LNCAP (cell line): ENCODE data around the gene OR5AK2.

Experiments used
- TF ChIP-seq, protein P1 (sequence below): fragments of 450-650 bp; IDR thresholded peaks from 2 replicates; pipeline ENCODE4 v1.5.1; 2017; ENCODE audit warnings: mild to moderate bottlenecking

The OR5AK2 gene, protein sequence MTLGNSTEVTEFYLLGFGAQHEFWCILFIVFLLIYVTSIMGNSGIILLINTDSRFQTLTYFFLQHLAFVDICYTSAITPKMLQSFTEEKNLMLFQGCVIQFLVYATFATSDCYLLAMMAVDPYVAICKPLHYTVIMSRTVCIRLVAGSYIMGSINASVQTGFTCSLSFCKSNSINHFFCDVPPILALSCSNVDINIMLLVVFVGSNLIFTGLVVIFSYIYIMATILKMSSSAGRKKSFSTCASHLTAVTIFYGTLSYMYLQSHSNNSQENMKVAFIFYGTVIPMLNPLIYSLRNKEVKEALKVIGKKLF

DNA sequence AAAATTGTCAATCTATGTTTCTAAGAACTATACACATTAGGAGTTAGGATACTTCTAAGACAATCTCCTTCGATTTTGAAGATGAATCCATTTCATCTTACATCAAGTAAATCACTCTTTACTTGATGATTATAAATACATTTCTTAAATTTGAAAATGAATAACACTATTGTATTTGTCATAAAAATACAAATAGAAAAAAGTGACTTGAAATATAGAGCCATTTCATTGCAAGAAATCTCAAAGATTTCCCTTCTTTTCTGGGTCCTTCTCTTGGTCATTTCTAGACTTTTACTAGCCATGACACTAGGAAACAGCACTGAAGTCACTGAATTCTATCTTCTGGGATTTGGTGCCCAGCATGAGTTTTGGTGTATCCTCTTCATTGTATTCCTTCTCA lies at the start of gene OR5AK2:
Gene OR5AK2, plus strand, starts transcription at position 301 of the 400 bp plus-strand sequence. Its CDS starts 0 bp downstream, at position 301.
- TF ChIP-seq, protein P1, sequence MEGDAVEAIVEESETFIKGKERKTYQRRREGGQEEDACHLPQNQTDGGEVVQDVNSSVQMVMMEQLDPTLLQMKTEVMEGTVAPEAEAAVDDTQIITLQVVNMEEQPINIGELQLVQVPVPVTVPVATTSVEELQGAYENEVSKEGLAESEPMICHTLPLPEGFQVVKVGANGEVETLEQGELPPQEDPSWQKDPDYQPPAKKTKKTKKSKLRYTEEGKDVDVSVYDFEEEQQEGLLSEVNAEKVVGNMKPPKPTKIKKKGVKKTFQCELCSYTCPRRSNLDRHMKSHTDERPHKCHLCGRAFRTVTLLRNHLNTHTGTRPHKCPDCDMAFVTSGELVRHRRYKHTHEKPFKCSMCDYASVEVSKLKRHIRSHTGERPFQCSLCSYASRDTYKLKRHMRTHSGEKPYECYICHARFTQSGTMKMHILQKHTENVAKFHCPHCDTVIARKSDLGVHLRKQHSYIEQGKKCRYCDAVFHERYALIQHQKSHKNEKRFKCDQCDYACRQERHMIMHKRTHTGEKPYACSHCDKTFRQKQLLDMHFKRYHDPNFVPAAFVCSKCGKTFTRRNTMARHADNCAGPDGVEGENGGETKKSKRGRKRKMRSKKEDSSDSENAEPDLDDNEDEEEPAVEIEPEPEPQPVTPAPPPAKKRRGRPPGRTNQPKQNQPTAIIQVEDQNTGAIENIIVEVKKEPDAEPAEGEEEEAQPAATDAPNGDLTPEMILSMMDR, result no peak

DNA sequence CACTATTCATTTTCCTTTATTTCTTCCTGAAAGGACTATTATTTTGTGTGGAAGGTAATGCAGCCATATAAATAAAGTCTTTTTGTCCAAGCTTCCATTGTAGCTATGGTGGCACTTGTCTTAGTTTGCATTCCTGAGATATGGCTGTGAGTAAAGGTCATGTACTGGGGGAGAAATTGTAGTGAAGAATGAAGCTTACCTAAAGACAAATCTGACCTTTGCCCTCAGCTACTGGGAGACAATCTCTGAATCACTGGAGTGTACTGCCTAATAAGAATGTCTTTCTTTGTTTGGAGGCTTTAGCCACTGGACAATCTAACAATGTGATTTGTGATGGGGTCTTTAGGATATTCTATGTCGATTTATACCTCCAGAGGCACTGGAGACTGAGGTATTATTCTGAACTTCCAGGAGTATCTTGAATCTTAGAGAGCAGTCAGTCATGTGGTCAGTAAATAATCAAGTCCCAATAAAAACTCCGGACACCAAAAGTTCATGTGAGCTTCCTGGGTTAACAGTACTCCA lies 39.7 kb upstream of the OR5AK2 start:
- TF ChIP-seq, protein P1, result no peak

DNA sequence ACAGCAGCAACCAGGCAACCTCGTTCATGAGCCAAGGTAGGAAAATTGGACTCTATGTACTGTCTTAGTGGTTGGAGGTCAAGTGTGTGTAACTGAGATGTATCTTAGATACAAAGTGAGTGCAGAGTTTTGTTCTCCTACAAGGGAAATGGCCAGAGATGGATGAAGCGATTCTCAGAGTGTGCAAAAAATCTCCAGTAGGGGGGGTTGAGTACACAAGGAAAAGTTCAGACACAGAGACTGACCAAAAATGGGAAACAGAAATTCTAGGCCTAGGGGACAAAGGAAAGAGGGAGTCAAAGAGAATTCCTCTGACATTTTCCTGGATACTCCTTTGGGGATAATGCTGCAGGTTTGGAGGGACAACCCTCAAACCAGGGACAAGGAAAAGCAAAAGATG lies 38.2 kb upstream of the OR5AK2 start:
- TF ChIP-seq, protein P1, result no peak

DNA sequence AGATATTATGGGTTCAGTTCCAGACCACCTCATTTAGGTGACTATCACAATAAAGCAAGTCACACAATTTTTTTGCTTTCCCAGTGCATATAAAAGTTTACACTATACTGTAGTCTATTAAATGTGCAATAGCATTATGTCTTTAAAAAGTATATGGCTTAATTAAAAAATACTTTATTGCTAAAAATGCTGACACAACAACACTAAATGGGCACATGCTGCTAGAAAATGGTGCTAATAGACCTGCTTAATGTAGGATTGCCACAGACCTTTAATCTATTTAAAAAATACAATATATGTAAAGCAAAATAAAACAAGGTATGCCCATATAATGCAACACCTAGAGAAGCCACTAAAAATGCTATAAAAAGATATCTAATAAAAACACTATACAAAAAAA lies 27.1 kb upstream of the OR5AK2 start:
- TF ChIP-seq, protein P1, result no peak

DNA sequence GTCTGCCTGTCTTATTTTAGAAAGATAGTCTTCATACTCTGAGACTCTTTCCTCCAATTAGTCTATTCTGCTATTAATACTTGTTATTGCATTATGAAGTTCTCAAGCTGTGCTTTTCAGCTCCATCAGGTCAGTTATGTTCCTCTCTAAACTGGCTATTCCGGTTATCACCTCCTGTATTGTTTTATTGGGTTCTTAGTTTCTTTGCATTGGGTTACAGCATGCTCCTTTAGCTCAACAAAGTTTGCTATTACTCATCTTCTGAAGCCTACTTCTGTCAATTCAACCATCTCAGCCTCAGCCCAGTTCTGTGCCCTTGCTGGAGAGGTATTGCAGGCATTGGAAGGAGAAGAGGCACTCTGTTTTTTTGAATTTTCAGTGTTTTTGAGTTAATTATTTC lies 21.0 kb upstream of the OR5AK2 start:
- TF ChIP-seq, protein P1, result no peak

DNA sequence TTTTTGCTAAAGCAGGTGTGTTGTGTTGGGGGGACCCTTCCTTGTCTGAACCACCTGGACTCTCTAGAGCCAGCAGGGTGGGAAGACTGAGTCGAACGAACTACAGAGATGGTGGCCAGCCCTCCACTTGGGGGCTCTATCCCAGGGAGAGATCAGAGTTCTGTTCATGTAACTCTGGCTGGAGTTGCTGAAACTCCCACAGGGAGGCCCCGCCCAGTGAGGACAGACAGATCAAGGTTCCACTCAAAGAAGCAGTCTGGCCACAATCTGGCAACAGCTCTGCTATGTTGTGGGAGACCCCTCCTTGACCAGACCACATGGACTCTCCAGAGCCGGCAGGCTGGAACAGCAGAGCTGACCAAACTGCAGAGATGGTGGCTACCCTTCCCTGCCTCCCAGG lies 20.2 kb upstream of the OR5AK2 start:
- TF ChIP-seq, protein P1, result no peak

DNA sequence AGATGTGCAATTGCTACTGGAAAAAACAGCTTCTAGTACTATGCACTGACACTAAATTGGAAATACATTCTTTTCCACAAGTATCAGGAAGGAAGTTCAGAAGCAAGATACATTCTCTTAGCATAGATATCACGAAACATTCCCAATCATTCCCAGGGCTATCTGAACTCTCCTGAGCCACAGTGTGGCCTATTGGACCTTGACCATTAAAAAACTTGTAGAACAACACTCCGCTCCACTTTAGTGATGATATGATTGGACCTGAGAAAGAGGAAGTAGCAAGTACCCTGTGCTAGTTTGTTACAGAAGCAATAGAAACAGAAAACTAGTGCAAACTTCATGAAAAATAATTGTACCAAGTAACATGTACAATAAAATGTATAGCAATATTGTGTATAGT lies 11.4 kb upstream of the OR5AK2 start:
- TF ChIP-seq, protein P1, result no peak
